ENCODE data around the gene GALM. TPM values are rescaled to one million over a fixed set of nuclear protein-coding genes. Genes with fewer than 3 reads are reported as not detected.
A peak's percentile ranks its signal among the peaks of the same experiment; 100 is the strongest.

Gene GALM
- total and polyA plus RNA-seq, 10 donors: 5.2 to 22.7 (median 7.6) TPM

DNA sequence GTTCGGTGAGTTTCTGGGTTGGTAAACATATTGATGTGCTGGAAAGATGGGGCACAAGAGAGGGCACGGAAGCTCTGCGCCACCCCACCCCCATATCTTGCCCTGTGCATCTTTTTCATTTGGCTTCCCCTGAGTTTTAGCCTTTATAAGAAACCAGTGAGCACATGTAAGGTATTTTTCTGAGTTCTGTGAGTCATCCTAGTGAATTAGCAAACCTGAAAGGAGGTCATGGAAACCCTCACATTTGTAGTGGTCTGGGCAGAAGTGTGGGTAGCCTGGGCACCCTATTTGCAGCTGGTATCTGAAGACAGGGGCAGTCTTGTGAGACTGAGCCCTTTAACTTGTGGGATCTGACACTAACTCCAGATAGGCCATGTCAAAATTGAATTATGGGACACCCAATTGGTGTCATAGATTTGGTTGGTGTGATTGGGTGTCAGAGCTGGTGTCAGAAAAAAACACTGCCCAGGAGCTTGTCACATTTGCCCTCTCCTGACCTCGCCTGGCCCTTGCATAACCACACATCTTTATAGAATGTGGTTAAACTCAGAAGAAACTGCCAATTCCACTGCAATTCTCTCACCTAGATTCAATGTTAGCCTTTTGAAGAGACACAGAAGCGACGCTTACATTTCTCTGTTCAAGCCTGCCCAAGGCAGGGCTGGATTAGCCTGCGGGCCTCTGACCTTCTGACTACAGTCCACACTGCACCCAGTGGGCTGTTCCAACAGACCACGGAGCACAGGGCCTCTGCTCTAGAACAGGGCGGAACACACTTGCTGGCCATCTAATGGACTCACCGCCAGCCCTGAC is 12.0 kb upstream of the GALM start:
- Histone ChIP-seq H3K36me3 (no peaks in the 10 kb centered on the region), H3K4me1 (peaks cover 0 to 34% (median 15%) of the 10 kb centered on the region in 6 donors), H3K4me3 (no peak overlapping the region), H3K27ac (peak overlapping the region in 7 of 8 donors; percentile 8 to 67 (median 48)), H3K9me3 (no peaks in the 10 kb centered on the region), H3K27me3 (replicated peaks in 1 of 7) (no peaks in the 10 kb centered on the region)
- no peak for DNase-seq
- TF ChIP-seq, protein P1, sequence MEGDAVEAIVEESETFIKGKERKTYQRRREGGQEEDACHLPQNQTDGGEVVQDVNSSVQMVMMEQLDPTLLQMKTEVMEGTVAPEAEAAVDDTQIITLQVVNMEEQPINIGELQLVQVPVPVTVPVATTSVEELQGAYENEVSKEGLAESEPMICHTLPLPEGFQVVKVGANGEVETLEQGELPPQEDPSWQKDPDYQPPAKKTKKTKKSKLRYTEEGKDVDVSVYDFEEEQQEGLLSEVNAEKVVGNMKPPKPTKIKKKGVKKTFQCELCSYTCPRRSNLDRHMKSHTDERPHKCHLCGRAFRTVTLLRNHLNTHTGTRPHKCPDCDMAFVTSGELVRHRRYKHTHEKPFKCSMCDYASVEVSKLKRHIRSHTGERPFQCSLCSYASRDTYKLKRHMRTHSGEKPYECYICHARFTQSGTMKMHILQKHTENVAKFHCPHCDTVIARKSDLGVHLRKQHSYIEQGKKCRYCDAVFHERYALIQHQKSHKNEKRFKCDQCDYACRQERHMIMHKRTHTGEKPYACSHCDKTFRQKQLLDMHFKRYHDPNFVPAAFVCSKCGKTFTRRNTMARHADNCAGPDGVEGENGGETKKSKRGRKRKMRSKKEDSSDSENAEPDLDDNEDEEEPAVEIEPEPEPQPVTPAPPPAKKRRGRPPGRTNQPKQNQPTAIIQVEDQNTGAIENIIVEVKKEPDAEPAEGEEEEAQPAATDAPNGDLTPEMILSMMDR (IDR thresholded peaks at IDR 0.05 in 8 of 11, conservative IDR thresholded peaks at IDR 0.05 in 3 of 11): no peak
- TF ChIP-seq POLR2A (IDR thresholded peaks at IDR 0.05): no peak
- no peak for TF ChIP-seq POLR2AphosphoS5 (IDR thresholded peaks at IDR 0.05)
- 72 to 80% (median 73%) methylated on average over 10 of the region's 10 CpGs for WGBS, 5 donors
- intact Hi-C loops (cut with DNase I; ENCODE audit: low total_unique reads): no loop called here

DNA sequence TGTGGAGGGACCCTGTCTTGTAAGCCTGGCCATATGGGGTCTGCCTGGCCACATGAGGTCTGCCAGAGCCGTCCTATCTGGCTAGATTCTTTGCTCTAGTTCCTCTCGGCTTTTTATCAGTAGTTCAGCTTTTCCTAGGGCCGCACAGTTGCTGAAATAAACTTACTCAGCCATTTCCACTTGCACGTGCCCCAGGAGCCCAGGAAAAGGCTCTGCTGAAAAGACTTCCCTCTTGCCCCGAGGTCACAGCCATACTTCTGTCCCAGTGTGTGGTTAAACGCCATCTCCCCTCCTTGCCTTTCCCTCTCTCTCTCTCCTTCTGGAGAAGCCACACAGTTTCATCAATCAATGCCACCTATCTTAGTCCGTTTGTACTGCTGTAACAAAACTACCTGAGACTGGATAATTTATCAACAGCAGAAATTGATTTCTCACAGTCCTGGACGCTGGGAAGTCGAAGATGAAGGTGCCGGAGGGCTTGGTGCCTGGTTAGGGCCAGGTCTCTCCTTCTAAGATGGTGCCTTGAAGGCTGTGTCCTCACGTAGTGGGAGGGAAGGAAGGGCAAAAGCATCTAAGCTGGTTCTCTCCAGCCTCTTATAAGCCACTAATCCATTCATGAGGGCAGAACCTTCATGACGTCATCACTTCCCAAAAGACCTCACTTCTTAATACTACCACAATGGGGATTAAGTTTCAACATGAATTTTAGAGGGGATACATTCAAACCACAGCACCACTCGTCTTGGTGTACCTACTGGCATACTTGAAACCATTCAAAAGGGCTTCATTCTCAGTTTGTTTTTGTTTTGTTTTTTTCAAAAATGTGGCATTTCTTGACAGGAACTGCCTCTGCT is 11.2 kb upstream of the GALM start:
- WGBS, 5 donors: 57 to 68% (median 63%) methylated on average over 13 of the region's 13 CpGs
- Histone ChIP-seq H3K4me3 (no peak overlapping the region), H3K4me1 (peaks cover 0 to 38% (median 15%) of the 10 kb centered on the region in 6 donors), H3K27ac (peak overlapping the region in 7 of 8 donors; percentile 8 to 67 (median 48)), H3K27me3 (replicated peaks in 1 of 7) (no peaks in the 10 kb centered on the region), H3K36me3 (no peaks in the 10 kb centered on the region), H3K9me3 (no peaks in the 10 kb centered on the region)
- TF ChIP-seq POLR2AphosphoS5 (IDR thresholded peaks at IDR 0.05) (no peak), POLR2A (IDR thresholded peaks at IDR 0.05) (no peak)
- TF ChIP-seq, protein P1 (IDR thresholded peaks at IDR 0.05 in 8 of 11, conservative IDR thresholded peaks at IDR 0.05 in 3 of 11): no peak
- intact Hi-C loops (cut with DNase I; ENCODE audit: low total_unique reads): no loop called here
- DNase-seq: no peak

DNA sequence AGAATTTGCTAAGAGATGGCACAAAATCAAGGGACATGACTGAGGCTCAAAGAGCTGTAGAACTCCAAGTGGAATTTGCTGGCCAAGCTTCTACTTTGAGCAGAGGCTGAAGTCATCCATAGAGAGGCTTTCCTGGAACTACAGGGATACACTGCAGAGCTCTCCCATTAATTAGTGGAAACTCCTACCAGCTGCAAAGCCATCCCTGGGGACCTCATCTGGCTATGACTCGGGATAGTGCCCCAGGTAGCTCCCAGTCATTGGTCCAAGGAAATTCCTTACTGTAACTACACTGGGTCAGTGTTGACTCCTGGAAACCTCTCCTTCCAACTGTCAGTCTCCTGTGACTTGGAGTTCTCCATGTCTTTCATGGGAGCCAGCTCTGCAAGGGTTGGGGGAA is 10.5 kb upstream of the GALM start:
- no peak for DNase-seq
- Histone ChIP-seq H3K36me3 (no peaks in the 10 kb centered on the region), H3K9me3 (no peaks in the 10 kb centered on the region), H3K4me1 (peaks cover 0 to 38% (median 15%) of the 10 kb centered on the region in 6 donors), H3K27ac (no peak overlapping the region), H3K4me3 (no peak overlapping the region), H3K27me3 (replicated peaks in 1 of 7) (no peaks in the 10 kb centered on the region)
- TF ChIP-seq POLR2A (IDR thresholded peaks at IDR 0.05) (no peak), POLR2AphosphoS5 (IDR thresholded peaks at IDR 0.05) (no peak)
- TF ChIP-seq, protein P1 (IDR thresholded peaks at IDR 0.05 in 8 of 11, conservative IDR thresholded peaks at IDR 0.05 in 3 of 11): no peak
- 89 to 100% (median 100%) methylated on average over 1 of the region's 1 CpG for WGBS, 5 donors
- intact Hi-C loops (cut with DNase I; ENCODE audit: low total_unique reads): no loop called here

All from spleen (tissue), 11 donors.